ENCODE data around the gene DUXB. TPM values are rescaled to one million over a fixed set of nuclear protein-coding genes. Genes with fewer than 3 reads are reported as not detected.

DUXB gene
- polyA plus RNA-seq, 3 donors, result not detected

DNA sequence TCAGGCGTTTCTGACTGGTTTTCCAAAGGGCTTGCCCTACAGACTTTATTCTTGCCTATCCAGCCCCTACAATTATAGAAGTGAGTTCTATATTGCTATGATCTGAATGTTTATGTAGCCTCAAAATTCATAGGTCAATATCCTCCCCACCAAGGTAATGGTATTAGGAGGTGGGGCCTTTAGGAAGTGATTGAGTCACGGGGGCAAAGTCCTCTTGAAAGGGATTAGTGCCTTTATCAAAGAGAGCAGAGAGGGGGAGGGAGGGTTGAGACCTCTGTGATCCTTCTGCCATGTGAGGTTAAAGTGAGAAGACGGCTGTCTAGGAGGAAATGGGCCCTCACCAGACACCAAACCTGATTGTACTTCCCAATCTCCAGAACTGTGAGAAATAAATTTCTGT is 26.0 kb upstream of the DUXB start:
- H3K4me2 ChIP-seq (replicated peaks; ENCODE audit: extremely low read depth, low read length, poor library complexity, severe bottlenecking), result no peak overlapping the region
- Mint-ChIP-seq H3K4me1 (no peaks in the 10 kb centered on the region), H3K4me3 (no peak overlapping the region), H3K36me3 (no peaks in the 10 kb centered on the region), H3K27me3 (ENCODE audit: low read depth in 3 of 3) (peaks cover 0 to 4% (median 3%) of the 10 kb centered on the region in 3 donors), H3K27ac (no peak overlapping the region), H3K9me3 (peaks cover 0 to 8% (median 4%) of the 10 kb centered on the region in 7 donors)
- H2AFZ ChIP-seq (ENCODE audit: insufficient read depth, low read depth, low read length, poor library complexity, severe bottlenecking), result no peak overlapping the region
- no peaks in the 10 kb centered on the region for H3K36me3 ChIP-seq (replicated peaks in 1 of 2; ENCODE audit: control insufficient read depth in 1 of 2, insufficient read depth in 2 of 2, low read length in 2 of 2)
- TF ChIP-seq, protein P1, sequence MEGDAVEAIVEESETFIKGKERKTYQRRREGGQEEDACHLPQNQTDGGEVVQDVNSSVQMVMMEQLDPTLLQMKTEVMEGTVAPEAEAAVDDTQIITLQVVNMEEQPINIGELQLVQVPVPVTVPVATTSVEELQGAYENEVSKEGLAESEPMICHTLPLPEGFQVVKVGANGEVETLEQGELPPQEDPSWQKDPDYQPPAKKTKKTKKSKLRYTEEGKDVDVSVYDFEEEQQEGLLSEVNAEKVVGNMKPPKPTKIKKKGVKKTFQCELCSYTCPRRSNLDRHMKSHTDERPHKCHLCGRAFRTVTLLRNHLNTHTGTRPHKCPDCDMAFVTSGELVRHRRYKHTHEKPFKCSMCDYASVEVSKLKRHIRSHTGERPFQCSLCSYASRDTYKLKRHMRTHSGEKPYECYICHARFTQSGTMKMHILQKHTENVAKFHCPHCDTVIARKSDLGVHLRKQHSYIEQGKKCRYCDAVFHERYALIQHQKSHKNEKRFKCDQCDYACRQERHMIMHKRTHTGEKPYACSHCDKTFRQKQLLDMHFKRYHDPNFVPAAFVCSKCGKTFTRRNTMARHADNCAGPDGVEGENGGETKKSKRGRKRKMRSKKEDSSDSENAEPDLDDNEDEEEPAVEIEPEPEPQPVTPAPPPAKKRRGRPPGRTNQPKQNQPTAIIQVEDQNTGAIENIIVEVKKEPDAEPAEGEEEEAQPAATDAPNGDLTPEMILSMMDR (IDR thresholded peaks at IDR 0.05), result no peak
- no peak overlapping the region for H3K9ac ChIP-seq (ENCODE audit: insufficient read depth, low read length, poor library complexity, severe bottlenecking)
- no peaks in the 10 kb centered on the region for H3K79me2 ChIP-seq (ENCODE audit: insufficient read depth, low read length)
- no peaks in the 10 kb centered on the region for H3K27me3 ChIP-seq (ENCODE audit: control insufficient read depth in 2 of 2, insufficient read depth in 2 of 2, low read length in 2 of 2)
- H3K4me1 ChIP-seq (ENCODE audit: control insufficient read depth in 1 of 2, insufficient read depth in 2 of 2, low read length in 2 of 2), result no peaks in the 10 kb centered on the region
- H3K4me3 ChIP-seq (replicated peaks in 1 of 3; ENCODE audit: low read depth in 2 of 3, low read length in 3 of 3), result no peak overlapping the region
- H4K20me1 ChIP-seq (ENCODE audit: insufficient read depth, low read length), result no peaks in the 10 kb centered on the region
- WGBS (ENCODE audit: insufficient coverage), result no CpG with 5 or more reads among the region's 3 CpGs
- no peaks in the 10 kb centered on the region for H3K9me3 ChIP-seq (replicated peaks in 1 of 2; ENCODE audit: control insufficient read depth in 1 of 2, insufficient read depth in 1 of 2, low read length in 2 of 2)
- DNase-seq, result no peak
- no peak overlapping the region for H3K27ac ChIP-seq (ENCODE audit: low read depth in 1 of 2, low read length in 2 of 2)
- intact Hi-C loops (cut with micrococcal nuclease), result no loop called here

DNA sequence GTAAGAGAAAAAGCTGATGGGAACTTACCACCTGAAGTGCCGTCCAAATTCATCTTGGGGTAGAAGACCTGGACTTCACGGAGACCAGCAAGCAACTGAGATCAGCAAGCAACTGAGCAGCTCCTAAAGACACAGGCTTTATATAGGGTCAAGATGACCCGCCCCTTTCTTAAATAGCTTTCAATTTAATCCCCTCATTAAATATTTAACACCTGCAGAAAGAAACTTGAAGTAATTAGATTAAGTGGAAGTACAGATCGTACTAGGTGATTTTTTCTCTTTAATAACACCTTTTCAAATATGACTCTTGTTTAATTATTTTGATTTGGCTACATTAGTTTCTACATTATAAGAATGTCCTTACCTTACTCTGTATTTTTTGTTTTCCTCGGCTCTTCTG is 25.1 kb upstream of the DUXB start, which contains the start of gene CPHXL:
Gene CPHXL (minus strand): TSS at position 101 of the 400 bp plus-strand sequence. CDS start 48 bp downstream, at position 53.
- no peak within 1 kb of the TSS for H3K4me3 ChIP-seq (replicated peaks in 1 of 3; ENCODE audit: low read depth in 2 of 3, low read length in 3 of 3)
- no peaks in the 10 kb centered on the region for H3K27me3 ChIP-seq (ENCODE audit: control insufficient read depth in 2 of 2, insufficient read depth in 2 of 2, low read length in 2 of 2)
- DNase-seq, result no peak
- Mint-ChIP-seq H3K27me3 (ENCODE audit: low read depth in 3 of 3) (peaks cover 0 to 4% (median 3%) of the 10 kb centered on the region in 3 donors), H3K4me1 (no peaks in the 10 kb centered on the region), H3K9me3 (peaks cover 0 to 10% (median 5%) of the 10 kb centered on the region in 7 donors), H3K27ac (no peak within 1 kb of the TSS), H3K4me3 (no peak within 1 kb of the TSS), H3K36me3 (no peaks in the 10 kb centered on the region)
- H2AFZ ChIP-seq (ENCODE audit: insufficient read depth, low read depth, low read length, poor library complexity, severe bottlenecking), result no peak within 1 kb of the TSS
- WGBS (ENCODE audit: insufficient coverage), result no CpG with 5 or more reads among the region's 5 CpGs
- intact Hi-C loops (cut with micrococcal nuclease), result no loop called here
- H3K36me3 ChIP-seq (replicated peaks in 1 of 2; ENCODE audit: control insufficient read depth in 1 of 2, insufficient read depth in 2 of 2, low read length in 2 of 2), result no peaks in the 10 kb centered on the region
- no peak within 1 kb of the TSS for H3K27ac ChIP-seq (ENCODE audit: low read depth in 1 of 2, low read length in 2 of 2)
- TF ChIP-seq, protein P1 (IDR thresholded peaks at IDR 0.05), result no peak
- H3K4me1 ChIP-seq (ENCODE audit: control insufficient read depth in 1 of 2, insufficient read depth in 2 of 2, low read length in 2 of 2), result no peaks in the 10 kb centered on the region
- H3K79me2 ChIP-seq (ENCODE audit: insufficient read depth, low read length), result no peaks in the 10 kb centered on the region
- H3K9me3 ChIP-seq (replicated peaks in 1 of 2; ENCODE audit: control insufficient read depth in 1 of 2, insufficient read depth in 1 of 2, low read length in 2 of 2), result no peaks in the 10 kb centered on the region
- H3K9ac ChIP-seq (ENCODE audit: insufficient read depth, low read length, poor library complexity, severe bottlenecking), result no peak within 1 kb of the TSS
- no peak within 1 kb of the TSS for H3K4me2 ChIP-seq (replicated peaks; ENCODE audit: extremely low read depth, low read length, poor library complexity, severe bottlenecking)
- H4K20me1 ChIP-seq (ENCODE audit: insufficient read depth, low read length), result no peaks in the 10 kb centered on the region

All from CD14-positive monocyte (primary cell).